Spinal cord (tissue), 10 donors: Measurements from ENCODE around the gene UPB1. TPM values are rescaled to one million over a fixed set of nuclear protein-coding genes. Genes with fewer than 3 reads are reported as not detected.

Experiments used
- DNase-seq, 6 donors: peaks; one replicate each; pipeline versions ENCODE4 v3.0.0 to v3.0.0-alpha.2; 2013 to 2015; ENCODE audit warnings: low spot score in 6 of 6, low read depth in 4 of 6
- H3K27ac ChIP-seq: one replicate; pipeline ENCODE4 v1.5.1; 2013; ENCODE audit warnings: low read depth, low read length, control low read depth
- H3K27me3 ChIP-seq: one replicate; pipeline ENCODE4 v1.6.1; 2013; ENCODE audit warnings: low read length; ENCODE audit not compliant: control insufficient read depth, insufficient read depth
- H3K36me3 ChIP-seq: one replicate; pipeline ENCODE4 v1.6.1; 2013; ENCODE audit warnings: low read length; ENCODE audit not compliant: control insufficient read depth, insufficient read depth
- H3K4me1 ChIP-seq: one replicate; pipeline ENCODE4 v1.6.1; 2013; ENCODE audit warnings: low read length; ENCODE audit not compliant: control insufficient read depth, insufficient read depth
- H3K4me3 ChIP-seq: one replicate; pipeline ENCODE4 v1.5.1; 2013; ENCODE audit warnings: low read depth, low read length, control low read depth
- H3K9me3 ChIP-seq: one replicate; pipeline ENCODE4 v1.6.1; 2013; ENCODE audit warnings: low read length; ENCODE audit not compliant: control insufficient read depth, insufficient read depth
- WGBS: methylation state at CpG from one replicate; pipeline ENCODE4 v1.1.5; 2013; ENCODE audit warnings: missing lambda C conversion rate; ENCODE audit not compliant: insufficient coverage; 5-methylcytosine and 5-hydroxymethylcytosine counted together
- long read RNA-seq, 4 donors: transcript quantifications; one replicate each; lab custom pipeline, GENCODE V29; 2026
- polyA plus RNA-seq, 2 donors: library from polyadenylated mRNA; unstranded; fragments of 120-200 nt; gene quantifications; one replicate each; pipeline ENCODE4 v1.2.1, GENCODE V29; 2013; ENCODE audit not compliant: insufficient read length in 2 of 2
- total RNA-seq, 2 donors: library from RNA; depleted of rRNA in 1 of 2; stranded (reverse); fragments of 120-200 nt in 1 of 2; fragments of >200 nt in 1 of 2; gene quantifications; one replicate each; pipeline versions ENCODE4 v1.2.3 to v1.2.4, GENCODE V29; 2013 to 2014
- donor health status: healthy.

UPB1 gene
- total RNA-seq (1 to 10 TPM in 1 of 2 donors, under 1 TPM in 1; 0.69 to 2.2 TPM), polyA plus RNA-seq (1 to 10 TPM in 1 of 2 donors, under 1 TPM in 1; 0.57 to 1.5 TPM)
- long read RNA-seq, donor 1, result 0 reads
- long read RNA-seq, donor 2, result 0 reads
- long read RNA-seq, donor 3, result 0 reads
- long read RNA-seq, donor 4, result 0 reads

DNA sequence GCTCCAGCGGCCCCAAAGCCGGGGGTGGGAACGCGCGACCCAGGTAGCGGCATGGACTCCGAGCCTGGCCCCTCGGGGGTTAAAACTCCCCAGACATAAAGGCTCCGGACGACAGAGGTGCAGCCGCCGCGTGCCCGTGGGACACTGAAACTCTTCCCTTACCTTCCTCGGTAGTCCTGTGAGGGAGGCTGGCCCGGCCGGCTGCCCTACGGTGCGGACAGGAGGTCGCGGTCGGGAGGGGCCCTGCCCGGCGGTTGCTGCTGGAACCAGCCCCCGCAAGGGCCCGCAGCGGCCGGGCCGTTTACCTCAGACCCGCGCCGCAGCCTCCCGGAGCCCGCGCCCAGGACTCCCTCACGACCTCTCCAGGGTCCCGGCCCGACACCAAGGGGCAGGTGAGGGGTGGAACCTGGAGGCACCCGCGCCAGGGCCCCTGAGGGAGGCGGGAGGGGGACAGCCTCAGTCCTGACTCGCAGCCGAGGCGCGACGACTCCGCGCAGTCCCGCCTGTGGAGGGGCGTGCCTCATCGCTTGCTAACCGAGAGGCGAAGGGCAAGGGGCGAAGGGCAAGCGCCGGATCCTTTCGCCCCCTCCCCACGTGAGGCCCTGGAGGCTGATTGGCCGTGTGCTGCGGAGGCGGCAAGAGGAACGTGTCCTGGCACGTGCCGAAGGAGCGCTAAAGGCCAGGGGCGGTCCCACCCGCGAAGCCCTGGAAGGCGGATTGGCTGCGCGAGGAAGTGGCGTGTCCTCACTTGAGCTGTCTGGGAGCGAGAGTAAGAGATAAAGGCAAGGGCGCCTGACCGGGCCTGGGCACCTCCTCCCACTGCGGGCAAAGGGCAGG is at the start of gene UPB1:
UPB1 (plus strand) TSS at position 805 of the 837 bp plus-strand sequence. CDS start 72 bp downstream, outside the sequence.
- Histone ChIP-seq H3K4me1 (peaks cover 13% of the 10 kb centered on the region), H3K9me3 (no peaks in the 10 kb centered on the region), H3K27me3 (peaks cover 32% of the 10 kb centered on the region), H3K36me3 (peaks cover 5% of the 10 kb centered on the region), H3K27ac (no peak within 1 kb of the TSS), H3K4me3 (peak within 1 kb of the TSS; percentile 6)
- no peak for DNase-seq
- WGBS, result 22% methylated on average over 76 of the region's 76 CpGs

DNA sequence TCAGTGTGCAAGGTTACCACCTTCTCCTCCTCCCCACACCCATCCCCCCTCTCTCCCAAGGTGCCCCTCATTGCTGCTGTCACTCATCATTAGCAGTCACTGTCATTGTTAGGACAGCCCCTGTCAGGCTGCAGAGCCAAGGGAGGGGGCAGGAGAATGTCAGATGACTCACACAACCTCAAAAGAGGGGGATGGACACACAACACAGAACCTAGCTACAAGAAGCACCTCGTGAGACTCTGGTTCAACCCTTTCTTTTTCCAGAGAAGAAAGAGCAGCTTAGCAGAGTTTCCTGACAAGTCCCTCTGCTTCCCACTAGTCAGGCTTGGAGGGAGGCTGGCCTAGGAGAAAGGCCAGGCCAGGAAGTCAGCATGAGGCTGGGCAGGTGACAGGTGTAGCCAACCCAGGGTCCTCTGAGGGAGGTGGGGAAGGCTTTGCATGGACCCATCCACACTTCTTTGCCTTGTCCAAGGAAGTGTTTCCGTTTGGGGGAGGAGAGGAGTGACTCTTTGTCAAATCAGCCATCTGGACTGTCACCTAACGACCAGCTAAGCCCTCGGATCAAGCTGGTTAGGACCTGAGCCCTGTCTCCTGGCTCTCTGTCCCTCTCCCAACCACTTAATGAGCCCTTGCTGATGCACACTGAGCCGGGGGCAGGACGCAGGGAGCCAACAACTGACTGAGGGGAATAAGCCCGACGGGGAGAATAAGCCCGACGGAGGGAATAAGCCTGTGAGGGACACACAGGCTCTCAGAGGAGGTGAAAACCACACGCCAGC is 49.5 kb upstream of the UPB1 start:
- no peak for DNase-seq
- WGBS, result 70% methylated on average over 10 of the region's 11 CpGs
- Histone ChIP-seq H3K36me3 (peaks cover 14% of the 10 kb centered on the region), H3K9me3 (no peaks in the 10 kb centered on the region), H3K27me3 (no peaks in the 10 kb centered on the region), H3K27ac (no peak overlapping the region), H3K4me3 (no peak overlapping the region), H3K4me1 (peaks cover 29% of the 10 kb centered on the region)

DNA sequence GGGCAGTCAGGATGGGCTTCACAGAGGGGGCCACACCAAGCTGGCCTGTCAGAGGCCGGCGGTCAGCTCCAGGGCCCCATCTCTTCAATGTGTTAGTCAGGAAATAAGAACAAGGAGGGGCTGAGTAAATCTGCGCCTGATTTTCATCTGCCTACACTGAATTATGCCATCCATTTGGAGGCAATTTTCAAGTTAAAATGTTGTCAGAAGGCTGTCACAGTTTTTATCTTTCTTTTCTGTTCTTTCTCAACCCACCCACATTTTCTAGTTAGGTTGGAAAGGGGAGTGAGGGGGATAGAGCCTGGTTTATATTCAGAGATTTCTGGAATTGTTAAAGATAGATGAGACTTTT is 48.9 kb upstream of the UPB1 start:
- Histone ChIP-seq H3K9me3 (no peaks in the 10 kb centered on the region), H3K4me3 (no peak overlapping the region), H3K4me1 (peaks cover 26% of the 10 kb centered on the region), H3K27ac (no peak overlapping the region), H3K27me3 (no peaks in the 10 kb centered on the region), H3K36me3 (peaks cover 8% of the 10 kb centered on the region)
- no peak for DNase-seq
- WGBS, result 72% methylated on average over 2 of the region's 3 CpGs

DNA sequence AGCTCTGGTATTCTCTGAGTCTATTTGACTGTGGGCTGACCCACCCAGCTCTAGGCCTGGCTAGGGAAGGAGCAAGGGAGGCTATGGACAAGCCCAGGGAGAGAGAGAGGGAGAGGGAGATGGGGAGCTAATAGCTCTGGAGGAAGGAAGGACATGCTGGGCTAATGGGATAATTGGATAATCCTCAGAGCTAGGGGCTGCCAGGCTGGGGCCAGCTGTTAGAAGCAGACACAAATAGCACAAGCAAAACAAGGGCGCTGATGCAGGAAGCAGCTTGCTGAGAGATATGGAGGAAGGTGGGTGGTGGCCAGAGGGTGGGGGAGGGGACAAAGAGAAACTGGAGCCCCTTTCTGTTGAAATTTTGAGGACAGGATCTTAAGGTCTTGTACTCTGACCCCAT is 44.5 kb upstream of the UPB1 start:
- 14% methylated on average over 1 of the region's 1 CpG for WGBS
- no peak overlapping the region for H3K27ac ChIP-seq
- H3K4me1 ChIP-seq, result peaks cover 9% of the 10 kb centered on the region
- H3K9me3 ChIP-seq, result no peaks in the 10 kb centered on the region
- H3K4me3 ChIP-seq, result no peak overlapping the region
- no peak for DNase-seq
- H3K36me3 ChIP-seq, result no peaks in the 10 kb centered on the region
- no peaks in the 10 kb centered on the region for H3K27me3 ChIP-seq

- no peak for DNase-seq
Measured at GRCh38 chr22:24451162-24451561, 44.0 kb upstream of the UPB1 start.

GRCh38 chr22:24453853-24454252 is 41.3 kb upstream of the UPB1 start:
- WGBS, result 80% methylated on average over 1 of the region's 1 CpG
- no peak overlapping the region for H3K27ac ChIP-seq
- H3K4me3 ChIP-seq, result no peak overlapping the region
- H3K9me3 ChIP-seq, result no peaks in the 10 kb centered on the region
- H3K4me1 ChIP-seq, result peaks cover 7% of the 10 kb centered on the region
- no peaks in the 10 kb centered on the region for H3K27me3 ChIP-seq
- no peaks in the 10 kb centered on the region for H3K36me3 ChIP-seq
- DNase-seq, result no peak

More at GRCh38 chr22:24451162-24451561, 44.0 kb upstream of the UPB1 start:
- peaks cover 7% of the 10 kb centered on the region for H3K4me1 ChIP-seq
- H3K4me3 ChIP-seq, result no peak overlapping the region
- no peaks in the 10 kb centered on the region for H3K27me3 ChIP-seq
- no peak overlapping the region for H3K27ac ChIP-seq
- H3K36me3 ChIP-seq, result no peaks in the 10 kb centered on the region
- no peaks in the 10 kb centered on the region for H3K9me3 ChIP-seq

- WGBS, result 57% methylated on average over 4 of the region's 4 CpGs
- no peak for DNase-seq
- no peak overlapping the region for H3K27ac ChIP-seq
- no peaks in the 10 kb centered on the region for H3K36me3 ChIP-seq
- no peaks in the 10 kb centered on the region for H3K27me3 ChIP-seq
- no peaks in the 10 kb centered on the region for H3K9me3 ChIP-seq
- H3K4me1 ChIP-seq, result peaks cover 7% of the 10 kb centered on the region
- no peak overlapping the region for H3K4me3 ChIP-seq
Measured at GRCh38 chr22:24455039-24455438, 40.1 kb upstream of the UPB1 start.

DNA sequence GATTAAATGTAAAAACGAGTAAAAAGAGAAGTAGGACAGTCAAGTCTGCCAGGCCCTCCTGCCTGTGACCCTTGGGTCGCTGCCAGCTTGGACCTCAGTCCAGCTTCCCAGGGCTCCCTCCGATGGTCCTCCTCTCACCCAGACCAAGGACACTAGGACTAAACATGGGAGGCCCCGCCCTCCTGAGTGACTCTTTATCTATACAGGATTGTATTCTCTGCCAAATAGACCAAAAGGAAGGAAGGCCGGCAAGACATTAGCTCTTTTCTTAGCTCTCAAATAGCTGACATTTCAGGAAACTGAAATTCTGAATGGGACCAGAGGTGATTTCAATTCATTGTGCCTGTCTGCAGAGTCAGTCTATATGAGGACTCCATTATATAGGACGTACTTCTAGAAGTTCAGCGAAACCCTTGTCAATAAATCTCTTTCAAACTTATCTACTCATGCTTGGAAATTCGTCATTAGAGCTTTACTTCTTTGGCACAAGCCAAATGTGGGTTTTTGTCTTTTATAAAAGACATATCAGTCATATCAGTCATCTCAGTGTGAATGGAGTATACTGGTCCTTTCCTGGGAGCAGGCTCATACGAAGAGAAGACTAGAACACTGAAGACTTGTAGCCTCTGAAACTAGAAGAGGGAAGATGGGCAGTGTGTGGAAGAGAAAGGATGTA is 39.2 kb upstream of the UPB1 start:
- Histone ChIP-seq H3K4me3 (no peak overlapping the region), H3K4me1 (peaks cover 12% of the 10 kb centered on the region), H3K27ac (no peak overlapping the region), H3K27me3 (no peaks in the 10 kb centered on the region), H3K36me3 (no peaks in the 10 kb centered on the region), H3K9me3 (no peaks in the 10 kb centered on the region)
- 60% methylated on average over 4 of the region's 9 CpGs for WGBS
- DNase-seq, result no peak

GRCh38 chr22:24457894-24458420 is 37.2 kb upstream of the UPB1 start:
- no peaks in the 10 kb centered on the region for H3K27me3 ChIP-seq
- H3K4me1 ChIP-seq, result peaks cover 12% of the 10 kb centered on the region
- no peak overlapping the region for H3K4me3 ChIP-seq
- H3K27ac ChIP-seq, result no peak overlapping the region
- H3K9me3 ChIP-seq, result no peaks in the 10 kb centered on the region
- H3K36me3 ChIP-seq, result no peaks in the 10 kb centered on the region
- WGBS, result 70% methylated on average over 2 of the region's 3 CpGs
- DNase-seq, result no peak
